Measurements from ENCODE around the gene SART3.
"Not testable (repeated sequence)": the region's sequence is repeated elsewhere in the genome, so short reads cannot be mapped to it uniquely, and the experiment has no call there.

Gene SART3

DNA sequence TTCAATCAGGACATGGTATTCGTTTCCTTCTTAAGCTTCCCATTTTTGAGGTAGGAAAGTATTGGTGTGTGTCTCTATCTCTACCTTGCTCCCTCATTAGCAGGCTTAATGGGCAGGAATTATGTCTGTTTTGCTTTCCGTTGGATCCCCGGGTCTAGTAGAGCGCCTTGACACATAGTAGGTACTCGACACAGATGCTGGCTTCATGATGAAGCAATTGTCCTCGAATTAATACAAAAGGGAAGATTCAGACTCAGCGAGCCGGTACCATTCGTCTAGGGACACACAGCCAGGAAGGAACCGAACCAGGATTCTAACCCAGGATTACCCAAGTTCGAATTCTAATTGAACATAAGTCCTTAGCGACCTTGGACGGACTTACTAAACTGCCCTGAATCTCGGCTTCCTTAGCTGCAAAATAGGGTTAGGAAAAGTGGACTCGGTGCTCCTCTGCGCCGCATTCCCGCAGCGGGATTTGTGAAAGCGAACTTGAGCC lies 927 bp upstream of the SART3 start:
- TF ChIP-seq, protein P1, sequence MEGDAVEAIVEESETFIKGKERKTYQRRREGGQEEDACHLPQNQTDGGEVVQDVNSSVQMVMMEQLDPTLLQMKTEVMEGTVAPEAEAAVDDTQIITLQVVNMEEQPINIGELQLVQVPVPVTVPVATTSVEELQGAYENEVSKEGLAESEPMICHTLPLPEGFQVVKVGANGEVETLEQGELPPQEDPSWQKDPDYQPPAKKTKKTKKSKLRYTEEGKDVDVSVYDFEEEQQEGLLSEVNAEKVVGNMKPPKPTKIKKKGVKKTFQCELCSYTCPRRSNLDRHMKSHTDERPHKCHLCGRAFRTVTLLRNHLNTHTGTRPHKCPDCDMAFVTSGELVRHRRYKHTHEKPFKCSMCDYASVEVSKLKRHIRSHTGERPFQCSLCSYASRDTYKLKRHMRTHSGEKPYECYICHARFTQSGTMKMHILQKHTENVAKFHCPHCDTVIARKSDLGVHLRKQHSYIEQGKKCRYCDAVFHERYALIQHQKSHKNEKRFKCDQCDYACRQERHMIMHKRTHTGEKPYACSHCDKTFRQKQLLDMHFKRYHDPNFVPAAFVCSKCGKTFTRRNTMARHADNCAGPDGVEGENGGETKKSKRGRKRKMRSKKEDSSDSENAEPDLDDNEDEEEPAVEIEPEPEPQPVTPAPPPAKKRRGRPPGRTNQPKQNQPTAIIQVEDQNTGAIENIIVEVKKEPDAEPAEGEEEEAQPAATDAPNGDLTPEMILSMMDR (conservative IDR thresholded peaks at IDR 0.05; ENCODE audit: low read depth, low read length), result no peak
- H3K4me3 ChIP-seq (ENCODE audit: low read depth, low read length), result peak overlapping the region; percentile 81
- no peak for DNase-seq (ENCODE audit: low read depth)

- TF ChIP-seq, protein P1 (conservative IDR thresholded peaks at IDR 0.05; ENCODE audit: low read depth, low read length), result no peak
- peak; percentile 90 for DNase-seq (ENCODE audit: low read depth)
These were observed 652 bp downstream of the SART3 start for GRCh38 chr12:108560321-108560721.

DNA sequence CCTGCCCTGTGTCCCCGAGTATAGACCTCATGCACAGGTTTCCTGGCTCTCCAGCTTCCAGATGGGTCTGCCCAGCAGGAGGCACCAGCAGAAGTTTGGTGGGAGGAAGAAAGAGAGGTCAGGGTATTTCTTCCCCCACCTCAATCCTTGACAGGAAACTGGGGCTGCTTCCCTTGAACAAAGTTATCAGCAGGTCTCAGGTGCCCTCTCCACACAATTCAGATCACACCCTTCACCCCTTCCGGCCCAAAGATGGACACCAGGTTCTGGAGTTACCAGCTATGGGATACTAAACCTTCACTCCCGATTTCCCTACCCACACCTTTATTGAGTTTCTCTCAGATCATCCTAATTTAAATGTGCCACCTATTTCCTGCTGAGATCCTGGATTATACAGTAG lies 1.2 kb downstream of the SART3 start:
- peak overlapping the region; percentile 81 for H3K4me3 ChIP-seq (ENCODE audit: low read depth, low read length)
- TF ChIP-seq, protein P1 (conservative IDR thresholded peaks at IDR 0.05; ENCODE audit: low read depth, low read length), result peak; percentile 27
- DNase-seq (ENCODE audit: low read depth), result no peak

More at GRCh38 chr12:108560321-108560721, 652 bp downstream of the SART3 start:
- peak overlapping the region; percentile 81 for H3K4me3 ChIP-seq (ENCODE audit: low read depth, low read length)

GRCh38 chr12:108559007-108559655 lies 1.8 kb downstream of the SART3 start:
- no peak for DNase-seq (ENCODE audit: low read depth)
- TF ChIP-seq, protein P1 (conservative IDR thresholded peaks at IDR 0.05; ENCODE audit: low read depth, low read length), result no peak
- H3K4me3 ChIP-seq (ENCODE audit: low read depth, low read length), result no peak overlapping the region

- peak; percentile 45 for DNase-seq (ENCODE audit: low read depth)
- not testable (repeated sequence) for H3K4me3 ChIP-seq (ENCODE audit: low read depth, low read length)
These were observed 5.6 kb downstream of the SART3 start for GRCh38 chr12:108555383-108555782.

GRCh38 chr12:108553799-108554198 lies 7.2 kb downstream of the SART3 start:
- TF ChIP-seq, protein P1 (conservative IDR thresholded peaks at IDR 0.05; ENCODE audit: low read depth, low read length), result no peak
- no peak overlapping the region for H3K4me3 ChIP-seq (ENCODE audit: low read depth, low read length)
- DNase-seq (ENCODE audit: low read depth), result no peak

DNA sequence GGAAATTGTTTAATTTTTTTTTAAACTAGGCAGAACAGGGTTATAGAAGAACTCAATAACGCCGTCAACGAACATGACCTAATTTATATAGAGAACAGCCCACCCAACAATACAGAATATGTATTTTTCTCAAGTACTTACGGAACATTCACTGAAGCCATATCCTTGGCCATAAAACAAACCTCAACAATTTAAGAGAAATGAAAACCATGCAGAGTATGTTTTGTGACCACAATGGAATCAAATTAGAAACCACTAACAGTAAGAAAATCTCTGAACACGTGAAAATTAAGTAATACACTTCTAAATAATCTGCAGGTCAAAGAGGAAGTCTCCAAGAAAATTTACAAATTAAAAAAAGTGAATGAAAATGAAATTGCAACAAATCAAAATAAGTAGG lies 9.4 kb downstream of the SART3 start:
- TF ChIP-seq, protein P1 (conservative IDR thresholded peaks at IDR 0.05; ENCODE audit: low read depth, low read length), result no peak
- no peak overlapping the region for H3K4me3 ChIP-seq (ENCODE audit: low read depth, low read length)
- peak; percentile 88 for DNase-seq (ENCODE audit: low read depth)

All from choroid plexus epithelial cell (primary cell).